ENCODE data around the gene MMP24. TPM values are rescaled to one million over a fixed set of nuclear protein-coding genes. Genes with fewer than 3 reads are reported as not detected.

The MMP24 gene
- total and polyA plus RNA-seq, 2 of the 13 experiments (the other 11 are each of a cell fraction or from before 2014, with no cell fraction given), result 0.29 to 0.35 TPM

DNA sequence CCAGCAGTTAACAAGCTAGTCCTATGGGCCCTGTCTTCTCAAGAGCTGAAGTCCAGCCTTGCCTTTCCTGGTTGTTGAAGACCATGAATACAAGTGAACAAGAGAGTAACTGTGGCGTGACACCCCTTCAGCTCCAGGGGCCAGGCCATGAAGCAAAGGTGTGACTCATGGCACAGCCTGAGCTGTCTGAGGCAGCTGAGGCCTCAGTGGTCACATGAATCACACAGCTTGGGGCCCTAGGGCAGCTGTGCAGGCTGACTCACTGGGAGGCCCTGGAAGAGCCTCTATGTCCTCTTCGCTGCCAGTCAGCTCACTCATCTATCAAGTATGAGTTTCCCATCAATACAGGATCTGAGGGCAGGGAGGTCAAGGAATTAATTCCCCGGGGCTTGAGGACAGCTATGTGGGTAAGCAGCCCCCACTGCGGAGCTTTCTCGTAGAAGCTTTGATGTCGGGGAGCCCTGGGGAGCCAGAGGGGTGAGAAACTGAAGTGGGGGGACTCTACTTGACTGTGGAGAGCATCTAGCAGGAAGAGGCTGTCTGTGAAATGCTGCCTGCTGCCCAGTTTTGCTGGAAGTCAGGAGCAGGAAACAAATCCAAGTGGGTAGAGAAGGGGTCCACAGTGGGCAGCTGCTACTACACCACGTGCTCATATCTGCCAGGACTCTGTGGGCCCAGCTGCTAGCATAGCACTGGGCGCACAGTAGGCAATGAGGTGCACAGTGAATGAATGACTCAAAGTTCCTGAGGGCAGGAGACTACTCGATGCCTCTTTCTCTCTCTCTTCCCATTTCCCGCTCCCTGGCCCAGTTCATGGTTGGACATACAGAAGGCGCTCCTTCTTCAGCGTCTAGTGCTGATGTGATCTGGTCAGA is 79.4 kb downstream of the MMP24 start (continued):
- no peak for TF ChIP-seq ZNF383 (CRISPR knock-in tag; IDR thresholded peaks at IDR 0.05; ENCODE audit: borderline replicate concordance)
- TF ChIP-seq HNRNPLL (IDR thresholded peaks at IDR 0.05; ENCODE audit: low read depth, low read length, poor library complexity, severe bottlenecking), result no peak
- TF ChIP-seq, protein P1, sequence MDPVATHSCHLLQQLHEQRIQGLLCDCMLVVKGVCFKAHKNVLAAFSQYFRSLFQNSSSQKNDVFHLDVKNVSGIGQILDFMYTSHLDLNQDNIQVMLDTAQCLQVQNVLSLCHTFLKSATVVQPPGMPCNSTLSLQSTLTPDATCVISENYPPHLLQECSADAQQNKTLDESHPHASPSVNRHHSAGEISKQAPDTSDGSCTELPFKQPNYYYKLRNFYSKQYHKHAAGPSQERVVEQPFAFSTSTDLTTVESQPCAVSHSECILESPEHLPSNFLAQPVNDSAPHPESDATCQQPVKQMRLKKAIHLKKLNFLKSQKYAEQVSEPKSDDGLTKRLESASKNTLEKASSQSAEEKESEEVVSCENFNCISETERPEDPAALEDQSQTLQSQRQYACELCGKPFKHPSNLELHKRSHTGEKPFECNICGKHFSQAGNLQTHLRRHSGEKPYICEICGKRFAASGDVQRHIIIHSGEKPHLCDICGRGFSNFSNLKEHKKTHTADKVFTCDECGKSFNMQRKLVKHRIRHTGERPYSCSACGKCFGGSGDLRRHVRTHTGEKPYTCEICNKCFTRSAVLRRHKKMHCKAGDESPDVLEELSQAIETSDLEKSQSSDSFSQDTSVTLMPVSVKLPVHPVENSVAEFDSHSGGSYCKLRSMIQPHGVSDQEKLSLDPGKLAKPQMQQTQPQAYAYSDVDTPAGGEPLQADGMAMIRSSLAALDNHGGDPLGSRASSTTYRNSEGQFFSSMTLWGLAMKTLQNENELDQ (CRISPR knock-in tag; IDR thresholded peaks at IDR 0.05; ENCODE audit: borderline replicate concordance), result no peak
- peak; percentile 31; the same call in 1 of the 2 replicates for TF ChIP-seq ZMYM2 (CRISPR knock-in tag; IDR thresholded peaks at IDR 0.05)
- TF ChIP-seq ZSCAN30 (CRISPR knock-in tag; IDR thresholded peaks at IDR 0.05), result no peak
- TF ChIP-seq RXRA (CRISPR knock-in tag; IDR thresholded peaks at IDR 0.05), result peak; percentile 88
- no peak for TF ChIP-seq NFE2L1 (CRISPR knock-in tag; IDR thresholded peaks at IDR 0.05; ENCODE audit: borderline replicate concordance)
- TF ChIP-seq, protein P2, sequence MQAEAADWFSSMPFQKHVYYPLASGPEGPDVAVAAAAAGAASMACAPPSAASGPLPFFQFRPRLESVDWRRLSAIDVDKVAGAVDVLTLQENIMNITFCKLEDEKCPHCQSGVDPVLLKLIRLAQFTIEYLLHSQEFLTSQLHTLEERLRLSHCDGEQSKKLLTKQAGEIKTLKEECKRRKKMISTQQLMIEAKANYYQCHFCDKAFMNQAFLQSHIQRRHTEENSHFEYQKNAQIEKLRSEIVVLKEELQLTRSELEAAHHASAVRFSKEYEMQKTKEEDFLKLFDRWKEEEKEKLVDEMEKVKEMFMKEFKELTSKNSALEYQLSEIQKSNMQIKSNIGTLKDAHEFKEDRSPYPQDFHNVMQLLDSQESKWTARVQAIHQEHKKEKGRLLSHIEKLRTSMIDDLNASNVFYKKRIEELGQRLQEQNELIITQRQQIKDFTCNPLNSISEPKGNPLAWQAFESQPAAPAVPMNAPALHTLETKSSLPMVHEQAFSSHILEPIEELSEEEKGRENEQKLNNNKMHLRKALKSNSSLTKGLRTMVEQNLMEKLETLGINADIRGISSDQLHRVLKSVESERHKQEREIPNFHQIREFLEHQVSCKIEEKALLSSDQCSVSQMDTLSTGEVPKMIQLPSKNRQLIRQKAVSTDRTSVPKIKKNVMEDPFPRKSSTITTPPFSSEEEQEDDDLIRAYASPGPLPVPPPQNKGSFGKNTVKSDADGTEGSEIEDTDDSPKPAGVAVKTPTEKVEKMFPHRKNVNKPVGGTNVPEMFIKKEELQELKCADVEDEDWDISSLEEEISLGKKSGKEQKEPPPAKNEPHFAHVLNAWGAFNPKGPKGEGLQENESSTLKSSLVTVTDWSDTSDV (CRISPR knock-in tag; IDR thresholded peaks at IDR 0.05), result no peak
- TF ChIP-seq, protein P3, sequence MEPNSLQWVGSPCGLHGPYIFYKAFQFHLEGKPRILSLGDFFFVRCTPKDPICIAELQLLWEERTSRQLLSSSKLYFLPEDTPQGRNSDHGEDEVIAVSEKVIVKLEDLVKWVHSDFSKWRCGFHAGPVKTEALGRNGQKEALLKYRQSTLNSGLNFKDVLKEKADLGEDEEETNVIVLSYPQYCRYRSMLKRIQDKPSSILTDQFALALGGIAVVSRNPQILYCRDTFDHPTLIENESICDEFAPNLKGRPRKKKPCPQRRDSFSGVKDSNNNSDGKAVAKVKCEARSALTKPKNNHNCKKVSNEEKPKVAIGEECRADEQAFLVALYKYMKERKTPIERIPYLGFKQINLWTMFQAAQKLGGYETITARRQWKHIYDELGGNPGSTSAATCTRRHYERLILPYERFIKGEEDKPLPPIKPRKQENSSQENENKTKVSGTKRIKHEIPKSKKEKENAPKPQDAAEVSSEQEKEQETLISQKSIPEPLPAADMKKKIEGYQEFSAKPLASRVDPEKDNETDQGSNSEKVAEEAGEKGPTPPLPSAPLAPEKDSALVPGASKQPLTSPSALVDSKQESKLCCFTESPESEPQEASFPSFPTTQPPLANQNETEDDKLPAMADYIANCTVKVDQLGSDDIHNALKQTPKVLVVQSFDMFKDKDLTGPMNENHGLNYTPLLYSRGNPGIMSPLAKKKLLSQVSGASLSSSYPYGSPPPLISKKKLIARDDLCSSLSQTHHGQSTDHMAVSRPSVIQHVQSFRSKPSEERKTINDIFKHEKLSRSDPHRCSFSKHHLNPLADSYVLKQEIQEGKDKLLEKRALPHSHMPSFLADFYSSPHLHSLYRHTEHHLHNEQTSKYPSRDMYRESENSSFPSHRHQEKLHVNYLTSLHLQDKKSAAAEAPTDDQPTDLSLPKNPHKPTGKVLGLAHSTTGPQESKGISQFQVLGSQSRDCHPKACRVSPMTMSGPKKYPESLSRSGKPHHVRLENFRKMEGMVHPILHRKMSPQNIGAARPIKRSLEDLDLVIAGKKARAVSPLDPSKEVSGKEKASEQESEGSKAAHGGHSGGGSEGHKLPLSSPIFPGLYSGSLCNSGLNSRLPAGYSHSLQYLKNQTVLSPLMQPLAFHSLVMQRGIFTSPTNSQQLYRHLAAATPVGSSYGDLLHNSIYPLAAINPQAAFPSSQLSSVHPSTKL (CRISPR knock-in tag; IDR thresholded peaks at IDR 0.05), result peak; percentile 91
- no peak for TF ChIP-seq AGO1 (IDR thresholded peaks at IDR 0.05; ENCODE audit: low read depth, low read length, poor library complexity, severe bottlenecking)
- TF ChIP-seq ELF1 (CRISPR knock-in tag; IDR thresholded peaks at IDR 0.05), result peak; percentile 23; the same call in 1 of the 2 replicates
- TF ChIP-seq IRX3 (CRISPR knock-in tag; IDR thresholded peaks at IDR 0.05; ENCODE audit: borderline replicate concordance, low read depth), result no peak
- TF ChIP-seq THAP11 (CRISPR knock-in tag; IDR thresholded peaks at IDR 0.05), result peak; percentile 71
- no peak for TF ChIP-seq NAIF1 (CRISPR knock-in tag; IDR thresholded peaks at IDR 0.05; ENCODE audit: borderline replicate concordance)
- TF ChIP-seq, protein P4, sequence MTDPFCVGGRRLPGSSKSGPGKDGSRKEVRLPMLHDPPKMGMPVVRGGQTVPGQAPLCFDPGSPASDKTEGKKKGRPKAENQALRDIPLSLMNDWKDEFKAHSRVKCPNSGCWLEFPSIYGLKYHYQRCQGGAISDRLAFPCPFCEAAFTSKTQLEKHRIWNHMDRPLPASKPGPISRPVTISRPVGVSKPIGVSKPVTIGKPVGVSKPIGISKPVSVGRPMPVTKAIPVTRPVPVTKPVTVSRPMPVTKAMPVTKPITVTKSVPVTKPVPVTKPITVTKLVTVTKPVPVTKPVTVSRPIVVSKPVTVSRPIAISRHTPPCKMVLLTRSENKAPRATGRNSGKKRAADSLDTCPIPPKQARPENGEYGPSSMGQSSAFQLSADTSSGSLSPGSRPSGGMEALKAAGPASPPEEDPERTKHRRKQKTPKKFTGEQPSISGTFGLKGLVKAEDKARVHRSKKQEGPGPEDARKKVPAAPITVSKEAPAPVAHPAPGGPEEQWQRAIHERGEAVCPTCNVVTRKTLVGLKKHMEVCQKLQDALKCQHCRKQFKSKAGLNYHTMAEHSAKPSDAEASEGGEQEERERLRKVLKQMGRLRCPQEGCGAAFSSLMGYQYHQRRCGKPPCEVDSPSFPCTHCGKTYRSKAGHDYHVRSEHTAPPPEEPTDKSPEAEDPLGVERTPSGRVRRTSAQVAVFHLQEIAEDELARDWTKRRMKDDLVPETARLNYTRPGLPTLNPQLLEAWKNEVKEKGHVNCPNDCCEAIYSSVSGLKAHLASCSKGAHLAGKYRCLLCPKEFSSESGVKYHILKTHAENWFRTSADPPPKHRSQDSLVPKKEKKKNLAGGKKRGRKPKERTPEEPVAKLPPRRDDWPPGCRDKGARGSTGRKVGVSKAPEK (CRISPR knock-in tag; IDR thresholded peaks at IDR 0.05; ENCODE audit: borderline replicate concordance), result no peak

Data from HepG2 (cell line).